ENCODE measurements around the gene SPOCK3. TPM values are rescaled to one million over a fixed set of nuclear protein-coding genes. Genes with fewer than 3 reads are reported as not detected.

The SPOCK3 gene
- total RNA-seq, 1 experiment from 2014 or later = not detected

GRCh38 chr4:167021545-167022155, 212.6 kb downstream of the SPOCK3 start:
- Histone ChIP-seq H3K27ac (ENCODE audit: low read depth, low read length, poor library complexity, severe bottlenecking) (no peak overlapping the region), H3K9me3 (ENCODE audit: low read depth, low read length, poor library complexity, severe bottlenecking) (no peaks in the 10 kb centered on the region), H3K4me3 (ENCODE audit: low read depth, low read length, poor library complexity, severe bottlenecking) (no peak overlapping the region), H3K4me1 (ENCODE audit: insufficient read depth, low read length, poor library complexity, severe bottlenecking) (no peaks in the 10 kb centered on the region), H3K27me3 (replicated peaks; ENCODE audit: insufficient read depth, low read depth, low read length, poor library complexity) (no peaks in the 10 kb centered on the region), H3K36me3 (ENCODE audit: insufficient read depth, low read length, poor library complexity, severe bottlenecking) (no peaks in the 10 kb centered on the region)
- BruUV-seq (replicated peaks) = no TSS peak
- CTCF ChIA-PET = no interaction called here
- intact Hi-C loops (cut with micrococcal nuclease; ENCODE audit: unreplicated experiment) = loop anchor here (2.0 to 10.0 kb wide), 5 partner anchors 269 to 1133 kb away; no protein-coding TSS in a partner anchor
- DNase-seq (ENCODE audit: low spot score) = peak; percentile 61
- TF ChIP-seq CTCF (conservative IDR thresholded peaks at IDR 0.05; ENCODE audit: low read depth, low read length) (peak; percentile 86), EZH2 (IDR thresholded peaks at IDR 0.05; ENCODE audit: borderline replicate concordance, low read depth, low read length, poor library complexity, severe bottlenecking) (no peak)
- POLR2A ChIA-PET (ENCODE audit: low non-redundant PET) = no interaction called here

- Histone ChIP-seq H3K4me1 (ENCODE audit: insufficient read depth, low read length, poor library complexity, severe bottlenecking) (no peaks in the 10 kb centered on the region), H3K27me3 (replicated peaks; ENCODE audit: insufficient read depth, low read depth, low read length, poor library complexity) (no peaks in the 10 kb centered on the region), H3K4me3 (ENCODE audit: low read depth, low read length, poor library complexity, severe bottlenecking) (no peak overlapping the region), H3K9me3 (ENCODE audit: low read depth, low read length, poor library complexity, severe bottlenecking) (no peaks in the 10 kb centered on the region), H3K27ac (ENCODE audit: low read depth, low read length, poor library complexity, severe bottlenecking) (no peak overlapping the region), H3K36me3 (ENCODE audit: insufficient read depth, low read length, poor library complexity, severe bottlenecking) (no peaks in the 10 kb centered on the region)
- ChIA-PET POLR2A (ENCODE audit: low non-redundant PET) (no interaction called here), CTCF (interaction anchor here (0.6 kb wide), 1 partner anchor 593 kb away, joined by 3 read pairs; no protein-coding TSS in a partner anchor)
- intact Hi-C loops (cut with micrococcal nuclease; ENCODE audit: unreplicated experiment) = loop anchor here (2.0 to 10.0 kb wide), 5 partner anchors 270 to 1134 kb away; no protein-coding TSS in a partner anchor
- no TSS peak for BruUV-seq (replicated peaks)
- peak; percentile 33 for DNase-seq (ENCODE audit: low spot score)
- TF ChIP-seq CTCF (conservative IDR thresholded peaks at IDR 0.05; ENCODE audit: low read depth, low read length) (peak; percentile 46), EZH2 (IDR thresholded peaks at IDR 0.05; ENCODE audit: borderline replicate concordance, low read depth, low read length, poor library complexity, severe bottlenecking) (no peak)
Measured at GRCh38 chr4:167020410-167020809, 213.9 kb downstream of the SPOCK3 start.

GRCh38 chr4:167014944-167015343, 219.3 kb downstream of the SPOCK3 start:
- peaks cover 2% of the 10 kb centered on the region for H3K27me3 ChIP-seq (replicated peaks; ENCODE audit: insufficient read depth, low read depth, low read length, poor library complexity)
- CTCF ChIA-PET = no interaction called here
- POLR2A ChIA-PET (ENCODE audit: low non-redundant PET) = no interaction called here
- intact Hi-C loops (cut with micrococcal nuclease; ENCODE audit: unreplicated experiment) = no loop called here
- no TSS peak for BruUV-seq (replicated peaks)
- TF ChIP-seq CTCF (conservative IDR thresholded peaks at IDR 0.05; ENCODE audit: low read depth, low read length) = no peak
- no peak for TF ChIP-seq EZH2 (IDR thresholded peaks at IDR 0.05; ENCODE audit: borderline replicate concordance, low read depth, low read length, poor library complexity, severe bottlenecking)
- H3K4me1 ChIP-seq (ENCODE audit: insufficient read depth, low read length, poor library complexity, severe bottlenecking) = no peaks in the 10 kb centered on the region
- H3K4me3 ChIP-seq (ENCODE audit: low read depth, low read length, poor library complexity, severe bottlenecking) = no peak overlapping the region
- H3K36me3 ChIP-seq (ENCODE audit: insufficient read depth, low read length, poor library complexity, severe bottlenecking) = no peaks in the 10 kb centered on the region
- H3K9me3 ChIP-seq (ENCODE audit: low read depth, low read length, poor library complexity, severe bottlenecking) = no peaks in the 10 kb centered on the region
- no peak overlapping the region for H3K27ac ChIP-seq (ENCODE audit: low read depth, low read length, poor library complexity, severe bottlenecking)
- DNase-seq (ENCODE audit: low spot score) = no peak
